GM12892 (cell line): Measurements from ENCODE around the gene CHST11.
"Not testable (repeated sequence)": the region's sequence is repeated elsewhere in the genome, so short reads cannot be mapped to it uniquely, and the experiment has no call there.

ENCODE experiments used
- DNase-seq: peaks from one replicate; pipeline ENCODE4 v3.0.0; 2011; ENCODE audit not compliant: insufficient read length
- FAIRE-seq: peaks from 2 replicates; lab custom pipeline; 2011; peaks lifted over from hg19 to GRCh38; lab: Jason Lieb, UNC
- POLR2A ChIP-seq: IDR thresholded peaks from 2 replicates; pipeline ENCODE4 v1.6.1; 2011; ENCODE audit warnings: low read depth, low read length, control low read depth
- POLR2AphosphoS5 ChIP-seq: IDR thresholded peaks from 2 replicates; pipeline ENCODE4 v1.6.1; 2011; ENCODE audit warnings: low read depth, low read length, control low read depth
- TAF1 ChIP-seq: IDR thresholded peaks from 2 replicates; pipeline ENCODE4 v1.6.1; 2011; ENCODE audit warnings: low read depth, mild to moderate bottlenecking, control low read depth, low read length, borderline replicate concordance

CHST11 gene

GRCh38 chr12:104526751-104527150 lies 70.0 kb downstream of the CHST11 start:
- FAIRE-seq (no peak), DNase-seq (no peak)
- TF ChIP-seq POLR2AphosphoS5 (no peak), TAF1 (no peak), POLR2A (no peak)

GRCh38 chr12:104527653-104528052 lies 70.9 kb downstream of the CHST11 start:
- FAIRE-seq, DNase-seq: not testable (repeated sequence)

GRCh38 chr12:104529130-104529874 lies 72.6 kb downstream of the CHST11 start:
- no peak for FAIRE-seq
- no peak for DNase-seq
- TF ChIP-seq POLR2A (no peak), TAF1 (no peak), POLR2AphosphoS5 (no peak)

DNA sequence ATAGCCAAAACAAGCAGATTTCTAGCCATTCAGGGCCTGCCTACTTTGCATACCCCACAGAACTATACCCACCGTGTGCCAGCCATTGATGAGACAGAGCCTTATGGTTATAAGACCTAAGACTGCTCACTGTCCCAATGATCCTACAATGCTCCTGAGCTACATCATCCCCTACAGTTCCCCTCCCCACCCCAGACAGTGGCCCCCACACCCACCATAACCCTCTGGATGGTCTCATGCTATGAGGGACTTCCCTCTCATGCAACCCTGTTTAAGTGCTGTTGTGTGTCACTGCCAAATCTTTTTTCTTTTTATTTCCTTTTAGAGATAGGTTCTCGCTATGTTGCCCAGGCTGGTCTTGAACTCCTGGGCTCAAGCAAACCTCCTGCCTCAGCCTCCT lies 75.9 kb downstream of the CHST11 start:
- FAIRE-seq (no peak), DNase-seq (no peak)
- no peak for TF ChIP-seq TAF1
- no peak for TF ChIP-seq POLR2A
- no peak for TF ChIP-seq POLR2AphosphoS5

- FAIRE-seq (no peak), DNase-seq (no peak)
- TF ChIP-seq POLR2A = no peak
- no peak for TF ChIP-seq POLR2AphosphoS5
- TF ChIP-seq TAF1 = no peak
Observed at GRCh38 chr12:104533134-104533533, 76.4 kb downstream of the CHST11 start.

DNA sequence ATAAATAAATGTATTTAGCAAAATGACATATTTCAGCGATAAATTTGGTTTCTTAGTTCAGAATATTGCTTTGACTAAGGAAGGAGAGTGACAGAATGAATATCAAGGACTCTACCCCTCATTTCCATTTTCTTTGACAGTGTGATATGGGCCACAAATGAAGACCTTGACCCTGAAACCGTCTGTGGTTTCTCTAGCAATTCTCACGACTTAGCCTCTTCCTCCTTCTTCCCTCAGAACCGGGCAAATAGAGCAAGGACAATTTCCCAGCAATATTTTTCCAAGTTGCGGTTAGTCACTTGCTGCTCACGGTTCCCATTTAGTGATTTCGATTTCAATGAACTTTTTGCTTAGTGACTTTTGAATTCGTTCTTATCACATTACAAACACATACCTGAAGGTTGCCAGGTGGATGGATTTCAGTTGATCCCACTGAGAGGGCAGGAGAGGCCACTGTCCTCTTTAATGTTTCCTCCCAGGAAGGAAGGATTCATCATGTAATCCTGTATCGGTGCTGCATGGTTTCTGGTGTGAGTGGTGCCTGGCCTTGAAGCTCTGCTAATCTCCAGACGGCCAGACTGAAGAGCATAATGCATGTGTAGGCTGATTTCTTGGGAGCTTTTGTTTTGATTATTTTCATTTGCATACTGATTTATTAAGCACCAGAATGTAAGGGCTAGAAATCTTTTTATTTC lies 77.6 kb downstream of the CHST11 start:
- DNase-seq = no peak
- no peak for FAIRE-seq

GRCh38 chr12:104534857-104535248 lies 78.1 kb downstream of the CHST11 start:
- DNase-seq (no peak), FAIRE-seq (peak; percentile 27)
- TF ChIP-seq POLR2A = no peak
- no peak for TF ChIP-seq POLR2AphosphoS5
- TF ChIP-seq TAF1 = no peak

More for the DNA sequence above, 77.6 kb downstream of the CHST11 start:
- no peak for TF ChIP-seq POLR2A
- no peak for TF ChIP-seq TAF1
- TF ChIP-seq POLR2AphosphoS5 = no peak

- DNase-seq (no peak), FAIRE-seq (no peak)
- TF ChIP-seq POLR2A (no peak), TAF1 (no peak), POLR2AphosphoS5 (no peak)
Observed at GRCh38 chr12:104535369-104535768, 78.6 kb downstream of the CHST11 start.

DNA sequence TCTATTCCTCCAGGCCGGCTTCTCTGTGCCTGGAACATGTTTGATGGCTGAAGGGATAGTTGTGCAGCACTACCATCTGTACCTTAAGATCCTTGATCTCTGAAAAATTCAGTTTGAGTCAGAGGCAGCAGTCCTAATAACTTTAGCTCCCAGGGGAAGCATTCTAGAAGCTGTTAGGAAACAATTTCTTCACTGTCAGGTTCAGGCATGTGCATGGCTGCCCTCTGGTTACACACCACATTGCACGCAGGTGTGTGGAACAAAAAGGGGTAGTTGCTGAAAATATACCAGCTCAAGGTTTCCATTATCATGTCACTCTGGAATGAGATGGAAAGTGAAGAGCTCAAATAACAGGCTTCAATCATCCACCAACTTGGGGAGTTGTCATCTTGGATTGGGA lies 80.1 kb downstream of the CHST11 start:
- no peak for TF ChIP-seq POLR2A
- no peak for TF ChIP-seq POLR2AphosphoS5
- TF ChIP-seq TAF1 = no peak
- DNase-seq (no peak), FAIRE-seq (no peak)

DNA sequence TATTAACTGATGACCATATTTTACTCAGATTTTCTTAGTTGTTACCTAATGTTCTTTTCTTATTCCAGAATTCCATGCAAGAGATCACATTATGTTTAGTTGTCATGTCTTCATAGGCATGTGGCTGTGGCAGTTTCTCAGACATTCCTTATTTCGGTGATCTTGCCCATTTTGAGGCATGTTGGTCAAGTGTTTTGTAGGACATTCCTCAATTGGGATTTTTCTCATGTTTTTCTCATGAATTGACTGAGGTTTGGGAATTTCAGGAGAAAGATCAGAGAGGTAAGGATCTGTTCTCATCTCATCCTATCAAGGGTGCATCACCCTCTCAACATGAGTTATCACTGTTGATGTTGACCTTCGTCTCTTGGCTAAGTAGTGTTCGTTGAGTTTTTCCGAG lies 81.3 kb downstream of the CHST11 start:
- no peak for FAIRE-seq
- TF ChIP-seq TAF1 (no peak), POLR2AphosphoS5 (no peak), POLR2A (no peak)
- no peak for DNase-seq

DNA sequence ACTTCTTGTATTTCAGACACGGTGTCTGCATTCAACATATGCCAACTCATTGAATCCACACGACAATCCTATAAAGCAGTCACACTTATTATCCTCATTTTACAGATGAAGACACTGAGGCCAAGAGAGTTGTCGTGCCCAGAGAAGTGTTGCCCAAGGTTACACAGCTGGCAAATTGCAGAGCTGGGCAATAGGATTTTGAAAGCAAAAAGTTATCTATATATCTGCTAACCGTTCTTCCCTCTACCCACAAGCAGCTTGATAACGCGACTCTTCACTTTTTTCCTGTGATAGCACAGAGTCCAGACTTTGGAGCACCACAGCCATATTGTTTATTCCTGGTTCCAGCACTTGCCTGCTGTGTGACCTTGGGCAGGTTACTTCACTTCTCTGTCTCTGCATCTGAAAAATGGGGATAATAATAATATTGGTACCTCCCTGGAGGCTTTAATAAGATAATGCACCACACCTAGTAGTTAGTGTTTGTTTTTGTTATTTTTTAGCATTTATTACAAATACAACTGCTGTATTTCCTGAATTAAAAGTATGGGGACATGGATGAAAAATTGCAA lies 82.2 kb downstream of the CHST11 start:
- DNase-seq (no peak), FAIRE-seq (no peak)
- no peak for TF ChIP-seq TAF1
- no peak for TF ChIP-seq POLR2A
- no peak for TF ChIP-seq POLR2AphosphoS5

- FAIRE-seq (no peak), DNase-seq (no peak)
- TF ChIP-seq POLR2AphosphoS5 = no peak
Observed at GRCh38 chr12:104544836-104545235, 88.1 kb downstream of the CHST11 start.
